ENCODE results near the gene LMBR1L.

LMBR1L gene

DNA sequence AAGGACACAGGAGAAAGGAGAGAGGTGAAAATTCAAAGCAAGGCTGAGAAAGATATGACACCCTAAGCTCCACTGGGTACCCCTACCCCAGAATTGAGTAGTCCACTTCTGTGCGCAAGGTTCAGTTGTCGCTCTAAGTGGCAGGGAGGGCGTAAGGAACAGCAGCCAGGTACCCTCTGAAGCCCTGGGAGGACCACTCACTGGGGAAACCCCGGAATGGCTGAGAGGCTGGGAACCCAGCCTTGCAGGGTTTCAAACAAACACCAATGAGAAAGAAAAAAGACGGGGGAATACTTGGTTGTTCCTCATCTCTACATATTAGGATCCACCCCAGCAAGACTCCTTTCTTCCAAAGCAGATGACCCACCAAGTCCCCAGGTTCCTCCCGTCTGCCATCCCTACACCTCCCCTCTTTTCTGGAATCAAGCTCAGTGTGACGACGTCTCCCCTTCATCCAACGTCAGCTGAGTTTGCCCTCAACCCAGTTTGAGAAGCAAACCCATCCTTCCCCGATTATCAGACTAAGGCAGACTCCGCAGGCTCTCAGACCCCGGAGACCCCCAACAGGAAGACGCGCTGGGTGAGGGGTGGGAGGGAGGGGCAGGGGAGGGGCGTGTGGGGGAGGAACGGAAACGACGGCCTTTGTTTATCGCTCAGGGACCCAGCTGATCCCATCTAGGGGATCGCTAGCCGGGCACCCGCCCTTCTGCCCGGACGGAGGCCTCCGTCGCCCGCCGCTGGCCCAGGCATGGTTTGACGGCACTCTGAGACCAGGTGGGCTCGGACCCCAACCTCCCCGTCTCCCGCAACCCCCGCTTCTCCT is 795 bp downstream of the LMBR1L start:
- no peak for DNase-seq

DNA sequence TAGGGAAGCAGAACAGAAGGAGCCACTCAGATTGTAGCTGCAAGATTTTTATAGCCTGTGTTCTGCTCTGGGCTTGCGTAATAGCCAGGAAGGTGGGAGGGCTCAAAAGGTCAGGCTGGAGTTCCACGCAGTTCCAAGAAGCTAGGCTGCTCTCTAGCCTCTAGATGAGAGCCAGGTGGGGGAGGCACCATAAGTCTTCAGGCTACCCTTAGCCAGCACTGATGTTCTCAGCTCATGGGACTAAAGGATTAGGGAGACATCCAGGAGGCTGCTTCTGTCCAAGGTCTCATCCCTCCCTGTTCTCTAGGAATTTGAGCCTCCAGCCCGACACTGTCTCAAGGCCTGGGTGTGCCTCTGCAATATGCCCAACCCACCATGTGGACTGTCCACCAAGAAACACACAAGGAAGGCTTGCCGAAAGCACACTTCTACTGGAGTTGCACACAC is 1.7 kb downstream of the LMBR1L start:
- DNase-seq: no peak

DNA sequence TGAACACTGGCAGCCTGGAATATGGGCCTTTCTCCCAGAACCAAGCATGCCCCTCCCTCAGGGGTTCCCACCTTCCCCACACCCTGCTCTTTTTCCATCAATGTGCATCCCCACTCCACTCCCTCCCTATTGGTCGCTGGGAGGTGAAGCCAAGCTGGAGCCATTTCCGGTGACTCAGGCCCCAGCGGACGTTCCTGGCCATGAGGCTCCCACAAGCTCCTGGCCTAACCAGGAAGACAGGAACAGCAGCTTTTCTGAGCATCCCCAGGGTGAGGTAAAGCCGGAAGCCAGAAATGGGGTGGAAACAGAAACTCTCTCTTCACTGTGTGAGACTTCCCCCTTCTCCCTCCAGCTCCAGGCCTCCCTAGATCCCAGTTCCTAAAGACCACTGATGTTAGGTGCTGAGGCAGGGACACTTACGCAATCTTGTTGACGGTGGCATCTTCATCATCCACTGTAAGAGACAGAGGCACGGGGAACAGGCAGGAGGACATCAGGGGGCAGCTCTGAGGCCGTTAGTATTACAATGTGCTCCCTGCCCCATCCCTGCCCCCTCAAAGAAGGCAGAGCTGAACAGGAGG is 5.1 kb downstream of the LMBR1L start:
- DNase-seq: no peak

DNA sequence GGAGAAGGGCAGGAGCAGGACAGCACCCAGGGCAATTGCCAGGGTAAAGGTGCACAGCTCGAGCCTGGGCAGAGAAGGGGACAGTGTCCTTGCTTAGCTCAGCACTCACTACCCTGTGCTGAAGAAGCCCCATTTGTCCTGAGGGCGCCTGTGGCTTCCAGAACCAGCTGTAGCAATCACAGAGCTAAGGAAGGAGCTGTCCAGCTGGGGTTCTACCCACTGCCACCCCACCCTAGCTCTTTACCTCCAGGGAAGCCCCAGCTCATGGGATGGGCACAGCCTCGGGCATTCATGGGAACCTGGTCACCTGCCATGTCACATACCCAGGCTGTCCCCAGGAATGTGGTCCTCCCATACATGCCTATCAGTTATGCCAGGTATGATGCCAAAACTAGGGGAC is 5.8 kb downstream of the LMBR1L start:
- DNase-seq: no peak

DNA sequence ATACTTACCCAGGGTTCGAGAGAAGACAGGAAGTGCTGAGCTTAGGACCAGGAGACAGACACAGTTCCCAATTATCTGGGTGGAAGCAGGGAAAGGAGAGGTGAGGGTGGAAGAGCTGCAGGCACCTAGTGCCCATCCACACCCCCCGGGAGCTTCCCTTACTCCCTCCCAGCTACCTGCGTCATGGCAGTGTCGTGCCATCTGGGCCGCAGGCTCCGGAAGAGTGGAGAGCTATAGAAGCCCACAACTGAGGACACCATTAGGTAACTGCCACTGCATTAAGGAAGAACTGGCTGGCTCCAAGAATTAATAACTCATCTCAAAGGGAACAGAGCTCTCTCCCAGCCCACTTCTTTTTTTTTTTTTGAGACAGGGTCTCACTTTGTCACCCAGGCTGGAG is 10.3 kb downstream of the LMBR1L start:
- no peak for DNase-seq

DNA sequence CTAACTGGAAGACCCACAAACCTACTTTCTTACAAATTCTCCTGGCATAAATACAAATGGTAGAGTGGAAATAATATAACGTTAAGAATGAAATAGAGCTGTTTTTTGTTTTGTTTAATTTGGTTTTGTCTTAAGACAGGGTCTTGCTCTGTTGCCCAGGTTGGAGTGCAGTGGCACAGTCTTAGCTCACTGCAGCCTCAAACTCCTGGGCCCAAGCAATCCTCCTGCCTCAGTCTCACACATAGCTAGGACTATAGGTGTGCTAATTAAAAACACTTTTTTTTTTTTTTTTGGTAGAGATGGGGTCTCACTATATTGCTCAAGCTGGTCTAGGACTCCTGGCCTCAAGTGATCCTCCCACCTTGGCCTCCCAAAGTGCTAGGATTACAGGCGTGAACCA is 11.9 kb downstream of the LMBR1L start:
- DNase-seq: no peak

DNA sequence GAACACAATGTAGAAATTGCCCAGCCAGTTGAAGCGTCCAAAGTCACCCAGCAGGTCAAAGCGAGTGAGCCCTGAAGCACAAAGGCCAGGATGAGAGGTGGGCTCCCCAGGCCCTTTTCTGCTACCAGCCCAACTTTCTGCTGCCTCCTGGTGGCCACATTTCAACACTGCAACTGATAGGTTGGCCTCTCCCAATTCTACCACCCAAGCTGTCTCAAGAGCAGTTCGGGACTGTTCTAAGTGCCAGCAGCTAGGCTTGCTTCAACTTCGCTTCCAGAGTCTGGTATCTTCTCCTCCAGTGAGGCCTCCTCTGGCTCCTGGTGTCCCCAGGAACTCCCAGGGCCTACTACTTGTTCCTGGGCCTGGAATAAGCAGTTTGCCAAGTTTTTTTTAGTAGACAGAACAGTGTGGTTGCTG is 12.6 kb downstream of the LMBR1L start:
- DNase-seq: peak; percentile 73

DNA sequence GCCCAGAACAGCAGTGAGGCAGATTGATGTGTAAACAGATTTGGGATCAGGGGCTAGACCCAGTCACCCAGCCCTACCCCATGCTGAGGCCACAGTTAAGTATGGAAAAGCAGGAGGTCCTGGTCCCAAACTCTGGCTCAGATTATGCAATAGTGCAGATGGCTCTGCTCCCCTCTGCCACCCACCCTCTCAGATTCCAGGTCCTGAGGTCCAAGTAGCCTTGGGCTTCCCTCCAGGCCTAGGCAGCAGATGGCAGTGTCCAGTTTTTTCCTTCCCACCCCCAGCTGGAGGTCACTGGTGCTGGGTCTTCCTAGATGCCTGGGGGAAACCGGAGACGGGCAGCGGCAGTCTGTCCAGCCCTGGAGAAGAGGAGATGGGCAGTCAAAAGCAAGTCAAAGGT is 13.3 kb downstream of the LMBR1L start:
- no peak for DNase-seq

DNA sequence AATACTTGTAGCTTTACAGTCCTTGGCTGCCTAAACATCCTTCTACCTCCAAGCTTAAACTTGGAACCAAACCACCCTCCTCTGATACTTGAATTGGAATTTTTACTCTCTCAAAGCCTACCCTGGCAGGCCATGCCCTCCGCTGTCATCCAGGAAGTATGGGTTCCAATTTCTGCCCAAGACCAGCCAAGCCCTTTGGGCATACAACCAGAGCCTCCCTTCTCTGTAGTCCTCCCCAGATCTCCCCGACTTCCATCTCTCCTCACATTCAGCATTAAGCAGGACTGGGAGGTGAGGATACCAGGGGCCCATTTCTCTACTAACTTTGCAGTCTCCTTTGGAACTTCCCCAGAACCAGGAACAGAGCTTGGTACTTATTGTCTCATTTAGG is 15.7 kb downstream of the LMBR1L start:
- no peak for DNase-seq

DNA sequence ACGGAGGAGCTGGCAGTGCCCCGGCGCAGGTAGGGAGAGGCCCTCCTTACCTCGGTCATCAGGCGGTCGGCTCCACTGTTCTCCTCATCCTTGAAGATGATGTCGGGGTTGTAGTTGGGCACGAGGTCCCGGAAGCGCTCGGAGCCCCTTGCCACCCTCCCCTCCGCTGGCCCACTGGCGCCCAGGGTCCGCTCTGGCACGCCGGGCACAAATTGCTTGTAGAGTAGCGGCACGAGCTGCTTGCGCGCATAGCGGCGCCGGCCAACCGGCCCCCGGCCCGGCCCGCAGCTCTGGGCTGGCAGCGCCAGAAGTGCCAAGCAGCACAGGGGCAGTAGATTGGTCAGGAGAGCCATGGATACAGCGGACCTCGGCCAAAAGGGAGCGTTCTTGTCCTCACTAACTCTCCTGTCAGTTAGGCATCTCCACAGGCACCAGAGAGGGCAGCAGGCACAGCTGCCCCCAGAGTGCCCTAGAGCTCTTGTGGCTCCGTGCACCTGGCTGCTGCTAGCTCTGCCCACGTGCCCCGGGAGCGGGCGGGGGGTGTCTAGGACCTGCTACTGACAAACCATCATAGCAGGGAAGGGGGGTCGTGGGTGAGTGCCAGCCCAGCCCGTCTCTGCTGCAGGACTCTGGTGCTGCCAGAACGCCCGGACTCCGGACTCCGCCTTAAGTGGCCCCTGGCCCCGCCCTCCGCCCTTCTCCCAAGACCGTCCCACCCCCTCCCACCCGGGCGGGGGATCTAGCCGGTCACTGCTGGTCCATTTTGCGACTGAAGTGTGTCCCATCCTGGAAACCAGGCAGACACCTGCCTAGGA is 16.3 kb downstream of the LMBR1L start, which contains the start of gene DHH:
Gene DHH (minus strand): TSS at position 642 of the 815 bp plus-strand sequence. CDS start 289 bp downstream, at position 353.
- no peak for DNase-seq

DNA sequence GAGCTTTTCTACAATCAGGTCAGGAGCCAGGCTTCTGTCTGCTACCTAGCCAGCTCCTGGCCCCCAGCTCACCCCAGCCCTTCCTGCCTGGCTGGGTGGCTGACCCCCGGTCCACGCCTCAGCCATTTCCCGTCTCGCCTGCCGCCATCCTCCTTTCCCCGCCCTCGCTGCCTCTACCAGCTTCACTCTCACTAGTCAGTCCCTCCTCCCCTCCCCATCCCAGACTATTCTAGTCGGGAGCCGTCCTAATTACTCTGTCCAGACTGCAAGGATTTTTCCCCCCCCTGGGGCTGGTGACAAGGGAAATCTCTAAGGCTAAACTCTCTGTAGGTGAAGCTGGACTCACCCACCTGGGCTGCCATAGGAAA is 16.9 kb downstream of the LMBR1L start:
- no peak for DNase-seq

DNA sequence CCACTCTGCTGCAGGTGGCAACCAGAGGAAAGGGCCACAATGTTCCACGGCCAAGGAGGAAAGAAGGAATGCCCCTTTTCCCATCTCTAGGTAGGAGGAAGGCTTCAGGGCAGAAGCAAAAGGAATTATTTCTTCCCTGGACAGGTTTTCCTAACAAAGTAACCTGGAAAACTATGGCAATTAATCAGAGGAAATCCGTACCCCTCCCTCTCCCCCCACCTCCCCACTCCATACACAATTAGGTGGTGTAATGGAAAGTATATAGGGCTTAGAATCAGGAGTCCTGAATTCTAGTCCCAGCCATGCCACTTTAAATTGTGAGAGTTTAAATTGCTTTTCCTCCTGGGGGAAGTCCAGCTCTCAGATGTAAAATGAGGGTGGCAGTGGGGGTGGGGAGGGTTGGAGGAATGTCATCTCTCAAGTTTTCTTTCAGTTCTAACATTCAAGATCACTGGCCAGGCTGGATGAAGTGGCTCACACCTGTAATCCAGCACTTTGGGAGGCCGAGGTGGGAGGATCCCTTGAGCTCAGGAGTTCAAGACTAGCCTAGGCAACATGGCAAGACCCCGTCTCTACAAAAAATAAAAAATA is 17.7 kb downstream of the LMBR1L start:
- DNase-seq: no peak

DNA sequence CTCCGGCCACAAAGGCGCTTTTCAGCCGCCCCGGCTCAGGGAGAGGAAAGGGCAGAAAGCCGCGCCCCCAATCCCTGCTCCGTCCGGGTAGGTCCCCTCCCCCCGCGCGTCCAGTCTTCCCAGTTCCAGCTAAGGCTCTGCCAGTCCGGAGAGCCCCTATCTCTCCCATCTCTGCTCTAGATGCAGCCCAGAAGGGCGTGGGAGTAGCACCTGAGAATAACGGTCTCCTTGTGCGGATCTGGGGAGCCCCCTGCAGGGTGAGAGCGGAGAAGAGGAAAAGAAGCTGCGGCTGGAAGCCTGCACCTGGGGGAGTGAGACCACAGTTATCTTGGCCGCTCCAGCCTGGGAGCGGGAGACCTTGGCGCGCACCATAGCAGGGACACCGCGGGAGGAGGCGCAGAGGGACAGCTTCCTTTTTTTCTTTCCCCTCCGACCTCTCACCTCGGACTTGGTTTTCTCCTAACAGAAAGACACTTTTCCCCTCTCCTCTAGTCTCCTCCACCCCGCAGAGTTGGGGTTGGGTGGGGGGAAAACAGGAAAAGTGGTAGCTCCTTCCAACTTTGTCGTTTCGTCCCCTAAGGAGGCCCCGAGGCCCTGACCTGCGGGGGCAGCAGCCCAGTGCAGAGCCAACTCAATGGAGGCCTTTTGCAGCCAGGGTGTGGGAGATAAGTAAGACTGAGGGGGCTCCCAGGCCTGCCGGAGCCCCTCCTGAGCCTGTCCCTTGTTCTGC is 18.4 kb downstream of the LMBR1L start:
- DNase-seq: peak; percentile 70

DNA sequence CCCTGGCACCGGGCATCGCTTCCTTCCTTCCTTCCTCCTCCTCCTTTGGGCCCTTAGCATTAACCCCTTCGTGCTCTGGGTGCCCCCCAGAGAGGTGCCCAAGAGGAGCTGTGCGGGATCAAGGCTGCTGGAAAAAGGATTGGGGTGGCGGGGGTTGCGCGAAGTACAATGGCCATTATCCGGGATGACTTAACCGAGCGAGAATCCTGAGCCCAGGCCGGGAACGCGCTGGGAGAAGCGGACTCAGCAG is 18.9 kb downstream of the LMBR1L start:
- no peak for DNase-seq

DNA sequence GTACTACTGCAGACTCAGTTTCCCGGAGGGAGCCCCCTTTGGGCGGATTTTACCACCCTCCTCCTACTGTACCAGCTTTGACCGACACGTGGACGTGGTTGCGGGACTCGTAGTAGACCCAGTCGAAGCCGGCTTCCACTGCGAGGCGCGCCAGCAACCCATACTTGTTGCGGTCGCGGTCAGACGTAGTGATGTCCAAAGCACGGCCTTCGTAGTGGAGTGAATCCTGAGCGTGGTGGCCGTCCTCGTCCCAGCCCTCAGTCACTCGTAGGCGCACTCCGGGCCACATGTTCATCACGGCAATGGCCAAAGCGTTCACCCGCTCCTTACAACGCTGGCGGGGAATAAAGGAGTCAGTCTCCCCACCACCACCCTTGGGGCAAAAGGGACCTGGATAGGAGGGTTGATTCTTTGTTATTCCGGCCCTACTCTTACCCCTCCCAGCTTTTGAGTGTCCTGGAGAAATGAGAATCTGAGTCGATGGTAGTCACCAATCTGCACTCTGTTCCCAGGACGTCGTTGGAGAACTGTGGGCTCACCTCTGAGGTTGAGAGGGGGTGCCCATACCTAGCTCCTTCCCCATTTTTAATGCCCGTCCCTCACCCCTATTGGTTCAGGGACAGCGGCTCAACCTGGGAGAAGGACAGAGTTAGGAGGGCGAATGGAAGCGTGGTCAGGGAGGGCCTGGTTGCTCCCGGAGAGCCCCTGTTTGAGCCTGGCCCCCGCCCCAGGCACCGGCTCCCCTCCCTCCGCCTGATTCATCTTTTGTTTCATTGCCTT is 19.4 kb downstream of the LMBR1L start:
- no peak for DNase-seq

DNA sequence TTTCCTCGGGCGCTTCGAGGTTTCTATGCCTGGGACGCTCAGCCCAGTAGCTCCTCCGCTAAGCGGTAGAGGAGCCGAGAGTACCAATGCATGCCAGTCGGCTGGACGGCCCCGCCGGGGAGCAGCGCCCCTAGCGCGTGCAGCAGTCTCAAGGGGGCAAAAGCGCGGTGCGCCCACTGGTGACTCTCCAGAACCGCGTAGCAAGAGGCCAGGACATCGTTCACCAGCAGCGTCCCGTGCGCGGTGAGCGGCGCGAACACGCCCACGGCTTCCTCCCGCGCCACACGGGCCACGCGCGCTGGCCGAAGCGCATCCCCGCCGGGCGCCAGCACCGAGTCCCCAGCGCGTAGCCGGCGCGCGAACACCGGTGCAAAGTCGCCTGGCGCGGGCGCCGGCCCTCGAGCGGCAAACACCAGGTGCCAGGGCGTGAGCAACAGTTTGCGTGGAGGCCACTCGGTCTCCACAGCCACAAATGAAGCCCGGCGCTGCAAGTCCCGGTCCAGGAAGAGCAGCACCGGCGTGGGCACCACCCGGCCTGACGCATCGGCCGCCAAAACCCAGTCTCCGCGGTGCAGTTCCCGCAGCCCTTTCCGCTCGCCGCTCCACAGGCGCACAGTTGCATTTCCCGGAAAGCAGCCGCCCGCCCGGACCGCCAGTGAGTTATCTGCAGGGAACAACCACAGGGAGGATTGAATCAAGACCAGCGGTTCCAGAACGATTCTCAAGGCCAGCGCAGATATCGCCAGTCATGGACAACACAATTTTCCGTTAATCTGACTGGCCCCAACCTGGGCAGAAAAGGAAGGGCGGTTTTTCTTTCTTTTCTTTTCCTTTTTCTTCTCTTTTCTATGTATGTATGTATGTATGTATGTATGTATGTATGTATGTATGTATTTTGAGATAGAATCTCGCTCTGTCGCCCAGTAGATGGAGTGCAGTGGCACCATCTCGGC is 20.6 kb downstream of the LMBR1L start:
- peak; percentile 40 to 54 for DNase-seq

DNA sequence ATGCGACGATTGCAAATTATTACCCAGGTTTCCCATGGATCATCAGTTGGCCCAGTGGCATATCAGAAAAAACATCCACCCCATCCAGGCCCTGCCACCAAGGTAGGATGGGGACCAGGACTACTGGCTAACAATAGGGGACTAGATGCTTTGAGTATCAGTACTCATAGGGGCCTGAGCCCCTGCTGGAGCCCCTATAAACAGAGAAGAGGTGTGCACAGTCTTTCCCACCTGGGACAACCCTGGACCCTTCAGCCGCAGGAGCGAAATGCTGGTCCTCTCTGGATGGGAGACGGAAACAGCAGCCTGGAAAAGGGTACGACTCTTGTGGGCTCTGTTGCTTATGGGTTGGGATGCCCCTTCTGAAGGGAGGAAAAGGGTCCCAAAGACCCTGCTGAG is 21.7 kb downstream of the LMBR1L start:
- DNase-seq: no peak

DNA sequence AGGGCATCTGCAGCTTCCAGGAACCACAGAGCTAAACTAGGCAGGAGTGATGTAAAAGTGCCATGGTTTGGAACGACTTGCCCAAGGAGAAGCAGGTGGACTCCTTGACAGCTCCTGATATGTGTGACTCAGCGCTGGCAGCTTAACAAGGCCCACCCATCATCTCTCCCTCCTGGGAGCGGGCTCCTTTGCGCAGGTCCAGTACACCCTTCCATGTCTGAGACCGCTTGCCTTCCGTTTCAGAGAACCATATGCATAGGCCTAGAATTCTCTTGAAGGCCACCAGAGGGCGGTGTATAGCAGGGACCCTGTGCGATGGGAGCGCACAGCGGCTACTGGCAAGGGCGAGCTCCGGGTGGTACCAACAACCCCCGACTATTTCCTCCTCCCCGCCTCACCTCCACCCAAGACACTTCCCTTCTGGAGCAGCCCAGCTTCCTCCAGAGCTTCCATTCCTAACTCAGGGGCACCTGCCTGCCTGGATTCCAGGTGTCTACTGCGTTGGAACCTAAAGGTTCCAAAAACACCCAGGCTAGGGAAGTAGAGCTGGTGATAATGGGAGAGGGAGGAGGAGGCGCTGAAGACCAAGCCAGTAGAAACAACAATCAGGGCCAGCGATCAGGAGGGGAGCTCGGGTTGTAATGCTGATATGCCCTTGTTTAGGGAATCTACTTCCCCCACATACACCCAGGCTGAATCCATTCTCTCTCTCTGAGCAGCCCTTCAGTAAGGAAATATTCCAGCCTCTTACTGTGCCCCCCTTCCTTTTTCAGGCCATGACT is 22.3 kb downstream of the LMBR1L start:
- peak; percentile 70 to 75 for DNase-seq

DNA sequence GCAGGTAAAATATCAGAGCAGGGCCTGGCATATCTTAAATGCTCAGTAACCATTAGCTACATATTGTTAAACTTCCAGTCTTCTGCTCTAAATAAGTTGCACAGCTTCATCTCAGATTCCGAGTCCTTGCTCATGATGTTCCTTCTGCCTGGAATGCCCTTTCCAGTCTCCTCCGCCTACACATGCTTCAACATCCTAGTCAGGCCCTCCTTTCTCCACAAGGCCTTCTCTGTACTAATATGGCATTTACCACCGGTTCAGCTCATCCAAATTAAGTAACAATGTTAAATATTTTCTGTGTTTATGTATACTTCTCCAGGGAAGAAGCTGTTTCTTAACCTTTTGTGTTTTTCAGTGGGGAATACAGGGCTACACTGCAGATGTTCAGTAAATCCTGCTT is 24.5 kb downstream of the LMBR1L start:
- DNase-seq: no peak

DNA sequence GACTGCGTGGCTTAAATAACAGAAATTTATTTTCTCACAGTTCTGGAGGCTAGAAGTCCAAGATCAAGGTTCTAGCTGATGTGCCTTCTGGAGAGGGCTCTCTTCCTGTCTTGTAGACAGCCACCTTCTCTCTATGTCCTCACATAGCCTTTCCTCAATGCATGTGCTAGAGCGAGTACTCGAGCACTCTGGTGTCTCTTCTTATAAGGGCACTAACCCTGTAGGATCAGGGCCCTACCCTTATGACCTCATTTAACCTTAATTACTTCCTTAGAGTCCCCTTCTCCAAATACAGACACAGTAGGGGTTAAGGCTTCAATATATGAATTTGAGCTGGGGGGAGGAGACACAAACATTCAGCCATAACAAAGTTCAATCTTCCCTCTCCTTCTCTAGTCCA is 26.2 kb downstream of the LMBR1L start:
- no peak for DNase-seq

Data from stimulated activated CD4-positive, alpha-beta T cell treated with anti-CD3 and anti-CD28 coated beads, Interleukin-2, amount 100 ng/mL, for 24 hours (primary cell).